Sigmoid colon (tissue), 7 donors: ENCODE data around the gene NDUFS1. TPM values are rescaled to one million over a fixed set of nuclear protein-coding genes. Genes with fewer than 3 reads are reported as not detected.
"Not testable (repeated sequence)": the region's sequence is repeated elsewhere in the genome, so short reads cannot be mapped to it uniquely, and the experiment has no call there.

ENCODE experiments used
- DNase-seq: peaks from one replicate; pipeline ENCODE4 v3.0.0-alpha.2; 2019
- H3K27ac ChIP-seq, 4 donors: fragments of 200-600 bp; sonication (generic); one replicate each; pipeline ENCODE4 v1.5.1; 2016 to 2019; ENCODE audit warnings: mild to moderate bottlenecking in 1 of 4
- H3K27me3 ChIP-seq, 3 donors: fragments of 200-600 bp; sonication (generic); one replicate each; pipeline ENCODE4 v1.5.1; 2019; ENCODE audit warnings: mild to moderate bottlenecking in 1 of 3
- H3K36me3 ChIP-seq, 4 donors: fragments of 200-600 bp; sonication (generic); one replicate each; pipeline ENCODE4 v1.5.1; 2016 to 2019
- H3K4me1 ChIP-seq, 4 donors: fragments of 200-600 bp; sonication (generic); one replicate each; pipeline ENCODE4 v1.5.1; 2017 to 2019
- H3K4me3 ChIP-seq, 4 donors: fragments of 200-600 bp; sonication (generic); one replicate each; pipeline ENCODE4 v1.5.1; 2017 to 2019; ENCODE audit warnings: mild to moderate bottlenecking in 2 of 4, moderate library complexity in 1 of 4
- H3K9me3 ChIP-seq, 4 donors: fragments of 200-600 bp in 3 of 4; sonication (generic) in 3 of 4; one replicate each; pipeline versions ENCODE4 v1.5.1 to v1.6.1; 2013 to 2019
- EP300 ChIP-seq, 4 donors: sonication (generic); formaldehyde crosslinking; IDR thresholded peaks; one replicate each; pipeline ENCODE4 v1.6.1; 2017; ENCODE audit warnings: antibody characterized with exemption in 4 of 4
- POLR2A ChIP-seq, 2 donors: fragments of 450-650 bp; IDR thresholded peaks; one replicate each; pipeline ENCODE4 v1.6.1; 2016; ENCODE audit warnings: antibody characterized with exemption in 2 of 2, mild to moderate bottlenecking in 2 of 2, moderate library complexity in 2 of 2
- POLR2AphosphoS5 ChIP-seq, 4 donors: sonication (generic); formaldehyde crosslinking; IDR thresholded peaks; one replicate each; pipeline ENCODE4 v1.6.1; 2017; ENCODE audit warnings: antibody characterized with exemption in 4 of 4
- WGBS, 2 donors: extraction: QIAGEN DNeasy Blood & Tissue Kit; methylation state at CpG; one replicate each; pipeline ENCODE4 v1.1.7; 2013; 5-methylcytosine and 5-hydroxymethylcytosine counted together
- intact Hi-C: fragments of 100-400 bp; cut with DNase I; formaldehyde crosslinking; loops from one replicate; pipeline ENCODE4 v1.15.1; 2023
- polyA plus RNA-seq, 3 donors: library from polyadenylated mRNA; stranded (reverse); fragments of 200-250 nt; gene quantifications; one replicate each; pipeline ENCODE4 v1.2.3, GENCODE V29; 2013
- total RNA-seq, 4 donors: library from RNA; depleted of rRNA; stranded (reverse); fragments of >200 nt; gene quantifications; one replicate each; pipeline ENCODE4 v1.1.0, GENCODE V29; 2016
- TF ChIP-seq, protein P1 (sequence below), 4 experiments: fragments of 450-650 bp in 3 of 4; fragments of 200-600 bp in 1 of 4; IDR thresholded peaks; one replicate each; pipeline ENCODE4 v1.5.1; 2016 to 2019; ENCODE audit warnings: antibody characterized with exemption in 4 of 4, mild to moderate bottlenecking in 3 of 4, moderate library complexity in 2 of 4
- donor health status: healthy with polysubstance abuse.
- donor health status: Bipolar disorder and iron deficiency.
- donor health status: healthy.

Gene NDUFS1
- total and polyA plus RNA-seq, 7 donors = 46.6 to 109 (median 69.5) TPM

DNA sequence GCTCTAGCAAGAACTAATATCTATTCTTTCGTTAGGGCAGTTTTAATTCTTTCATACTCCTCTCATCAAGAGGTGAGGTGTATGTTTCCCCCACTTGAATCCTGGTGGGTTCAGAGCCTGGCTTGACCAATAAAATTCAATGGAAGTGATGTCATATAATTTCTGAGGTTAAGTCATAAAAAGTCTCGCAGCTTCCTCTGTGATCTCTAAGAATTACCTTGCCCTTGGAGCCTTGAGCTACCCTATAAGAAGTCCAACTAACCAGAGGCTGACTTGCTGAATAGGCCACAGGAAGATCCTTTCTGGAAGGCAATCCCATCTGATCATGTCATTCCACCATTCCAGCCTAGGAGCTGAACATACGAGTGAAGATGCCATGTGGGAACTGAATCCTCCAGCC lies 47.1 kb downstream of the NDUFS1 start:
- intact Hi-C loops = no loop called here
- H3K27ac ChIP-seq = no peak overlapping the region
- WGBS, 2 donors = 92 to 96% methylated on average over 3 of the region's 3 CpGs
- H3K4me3 ChIP-seq = no peak overlapping the region
- no peaks in the 10 kb centered on the region for H3K27me3 ChIP-seq
- H3K36me3 ChIP-seq = peaks cover 0 to 27% (median 3%) of the 10 kb centered on the region in 4 donors
- no peak for TF ChIP-seq POLR2AphosphoS5 (IDR thresholded peaks at IDR 0.05)
- TF ChIP-seq EP300 (IDR thresholded peaks at IDR 0.05) = no peak
- no peak for TF ChIP-seq POLR2A (IDR thresholded peaks at IDR 0.05)
- TF ChIP-seq, protein P1, sequence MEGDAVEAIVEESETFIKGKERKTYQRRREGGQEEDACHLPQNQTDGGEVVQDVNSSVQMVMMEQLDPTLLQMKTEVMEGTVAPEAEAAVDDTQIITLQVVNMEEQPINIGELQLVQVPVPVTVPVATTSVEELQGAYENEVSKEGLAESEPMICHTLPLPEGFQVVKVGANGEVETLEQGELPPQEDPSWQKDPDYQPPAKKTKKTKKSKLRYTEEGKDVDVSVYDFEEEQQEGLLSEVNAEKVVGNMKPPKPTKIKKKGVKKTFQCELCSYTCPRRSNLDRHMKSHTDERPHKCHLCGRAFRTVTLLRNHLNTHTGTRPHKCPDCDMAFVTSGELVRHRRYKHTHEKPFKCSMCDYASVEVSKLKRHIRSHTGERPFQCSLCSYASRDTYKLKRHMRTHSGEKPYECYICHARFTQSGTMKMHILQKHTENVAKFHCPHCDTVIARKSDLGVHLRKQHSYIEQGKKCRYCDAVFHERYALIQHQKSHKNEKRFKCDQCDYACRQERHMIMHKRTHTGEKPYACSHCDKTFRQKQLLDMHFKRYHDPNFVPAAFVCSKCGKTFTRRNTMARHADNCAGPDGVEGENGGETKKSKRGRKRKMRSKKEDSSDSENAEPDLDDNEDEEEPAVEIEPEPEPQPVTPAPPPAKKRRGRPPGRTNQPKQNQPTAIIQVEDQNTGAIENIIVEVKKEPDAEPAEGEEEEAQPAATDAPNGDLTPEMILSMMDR (IDR thresholded peaks at IDR 0.05) = no peak
- no peaks in the 10 kb centered on the region for H3K9me3 ChIP-seq
- DNase-seq = no peak
- H3K4me1 ChIP-seq = no peaks in the 10 kb centered on the region

DNA sequence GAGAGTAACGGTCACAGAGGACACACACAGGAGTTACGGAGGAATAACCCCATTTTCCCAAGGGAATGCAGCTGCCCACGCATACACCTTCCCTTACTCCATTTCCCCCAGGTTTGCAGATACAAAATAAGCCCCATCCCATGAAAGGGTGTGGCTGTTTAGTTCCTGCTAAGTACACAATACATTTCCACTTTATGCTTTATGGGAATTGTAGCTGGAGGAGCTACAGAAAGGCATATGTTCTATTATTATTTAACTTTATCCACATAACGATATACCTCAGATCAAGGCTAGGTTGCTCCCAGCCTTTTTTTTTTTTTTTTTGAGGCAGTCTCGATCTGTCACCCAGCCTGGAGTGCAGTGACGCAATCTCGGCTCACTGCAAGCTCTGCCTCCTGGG lies 50.5 kb downstream of the NDUFS1 start:
- 35 to 60% methylated on average over 7 of the region's 7 CpGs for WGBS, 2 donors
- no peak for TF ChIP-seq POLR2A (IDR thresholded peaks at IDR 0.05)
- TF ChIP-seq, protein P1 (IDR thresholded peaks at IDR 0.05) = no peak
- TF ChIP-seq EP300 (IDR thresholded peaks at IDR 0.05) = no peak
- no peak for TF ChIP-seq POLR2AphosphoS5 (IDR thresholded peaks at IDR 0.05)
- H3K27me3 ChIP-seq = no peaks in the 10 kb centered on the region
- no peak overlapping the region for H3K27ac ChIP-seq
- peaks cover 0 to 22% (median 0%) of the 10 kb centered on the region in 4 donors for H3K36me3 ChIP-seq
- no peak overlapping the region for H3K4me3 ChIP-seq
- H3K4me1 ChIP-seq = no peaks in the 10 kb centered on the region
- no peak for DNase-seq
- intact Hi-C loops = no loop called here
- no peaks in the 10 kb centered on the region for H3K9me3 ChIP-seq

DNA sequence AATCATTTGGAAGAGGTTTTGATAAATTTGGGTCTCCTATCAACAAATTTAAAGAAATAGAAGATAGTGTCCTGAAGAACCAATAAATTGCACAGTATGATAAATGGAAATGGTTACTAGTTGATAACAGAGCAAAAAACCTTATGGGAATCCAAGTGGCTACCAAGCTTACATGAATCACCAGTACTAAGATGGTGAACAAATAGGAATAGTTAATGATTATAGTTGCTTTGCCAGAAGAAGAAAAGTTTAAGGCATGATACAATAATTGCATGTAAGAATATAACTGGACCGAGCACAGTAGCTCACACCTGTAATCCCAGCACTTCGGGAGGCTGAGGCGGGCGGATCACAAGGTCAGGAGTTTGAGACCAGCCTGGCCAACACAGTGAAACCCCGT lies 53.7 kb downstream of the NDUFS1 start:
- WGBS, 2 donors = 97% methylated on average over 5 of the region's 5 CpGs
- TF ChIP-seq, protein P1 (IDR thresholded peaks at IDR 0.05) = no peak
- TF ChIP-seq POLR2AphosphoS5 (IDR thresholded peaks at IDR 0.05) = no peak
- TF ChIP-seq EP300 (IDR thresholded peaks at IDR 0.05) = no peak
- TF ChIP-seq POLR2A (IDR thresholded peaks at IDR 0.05) = no peak
- intact Hi-C loops = no loop called here

DNA sequence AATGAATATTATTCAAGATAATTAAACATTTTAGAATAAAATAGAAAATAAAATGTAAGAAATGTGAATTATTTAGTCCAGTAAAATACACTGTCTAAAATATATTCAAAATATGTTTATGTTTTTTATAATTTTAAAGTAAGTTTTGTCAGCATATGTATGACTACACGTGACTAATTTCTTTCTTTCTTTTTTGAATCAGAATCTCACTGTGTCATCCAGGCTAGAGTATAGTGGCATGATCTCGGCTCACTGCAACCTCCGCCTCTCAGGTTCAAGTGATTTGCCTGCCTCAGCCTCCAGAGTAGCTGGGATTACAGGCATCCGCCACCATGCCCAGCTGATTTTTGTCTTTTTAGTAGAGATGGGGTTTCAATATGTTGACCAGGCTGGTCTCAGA lies 54.2 kb downstream of the NDUFS1 start:
- Histone ChIP-seq H3K9me3 (no peaks in the 10 kb centered on the region), H3K36me3 (peaks cover 0 to 5% (median 0%) of the 10 kb centered on the region in 4 donors), H3K27ac (no peak overlapping the region), H3K4me3 (no peak overlapping the region), H3K27me3 (no peaks in the 10 kb centered on the region), H3K4me1 (no peaks in the 10 kb centered on the region)
- TF ChIP-seq, protein P1 (IDR thresholded peaks at IDR 0.05) = no peak
- TF ChIP-seq POLR2AphosphoS5 (IDR thresholded peaks at IDR 0.05) = no peak
- no peak for TF ChIP-seq POLR2A (IDR thresholded peaks at IDR 0.05)
- TF ChIP-seq EP300 (IDR thresholded peaks at IDR 0.05) = no peak
- DNase-seq = no peak
- intact Hi-C loops = no loop called here
- WGBS, 2 donors = 93% methylated on average over 4 of the region's 4 CpGs

More for the DNA sequence above, 53.7 kb downstream of the NDUFS1 start:
- Histone ChIP-seq H3K36me3 (peaks cover 0 to 5% (median 0%) of the 10 kb centered on the region in 4 donors), H3K27ac (no peak overlapping the region), H3K4me1 (no peaks in the 10 kb centered on the region), H3K4me3 (no peak overlapping the region), H3K9me3 (no peaks in the 10 kb centered on the region), H3K27me3 (no peaks in the 10 kb centered on the region)
- no peak for DNase-seq

DNA sequence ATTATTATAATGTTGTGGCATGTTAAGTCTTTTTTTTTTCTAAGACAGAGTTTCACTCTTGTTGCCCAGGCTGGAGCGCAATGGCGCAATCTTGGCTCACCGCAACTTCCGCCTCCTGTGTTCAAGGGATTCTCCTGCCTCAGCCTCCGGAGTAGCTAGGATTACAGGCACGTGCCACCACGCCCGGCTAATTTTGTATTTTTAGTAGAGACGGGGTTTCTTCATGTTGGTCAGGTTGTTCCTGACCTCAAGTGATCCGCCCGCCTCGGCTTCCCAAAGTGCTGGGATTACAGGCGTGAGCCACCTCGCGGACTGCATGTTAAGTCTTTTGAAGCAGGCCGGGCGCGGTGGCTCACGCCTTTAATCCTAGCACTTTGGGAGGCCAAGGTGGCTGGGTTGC lies 60.4 kb downstream of the NDUFS1 start:
- H3K4me3 ChIP-seq, intact Hi-C loops, H3K9me3 ChIP-seq, DNase-seq, H3K27me3 ChIP-seq, H3K27ac ChIP-seq, H3K36me3 ChIP-seq, H3K4me1 ChIP-seq: not testable (repeated sequence)
- WGBS, 2 donors = 92 to 95% methylated on average over 19 of the region's 19 CpGs
